Measurements from ENCODE around the gene BRSK2. TPM values are rescaled to one million over a fixed set of nuclear protein-coding genes. Genes with fewer than 3 reads are reported as not detected.

The BRSK2 gene
- total RNA-seq, 1 experiment from 2014 or later, result 32.2 TPM

DNA sequence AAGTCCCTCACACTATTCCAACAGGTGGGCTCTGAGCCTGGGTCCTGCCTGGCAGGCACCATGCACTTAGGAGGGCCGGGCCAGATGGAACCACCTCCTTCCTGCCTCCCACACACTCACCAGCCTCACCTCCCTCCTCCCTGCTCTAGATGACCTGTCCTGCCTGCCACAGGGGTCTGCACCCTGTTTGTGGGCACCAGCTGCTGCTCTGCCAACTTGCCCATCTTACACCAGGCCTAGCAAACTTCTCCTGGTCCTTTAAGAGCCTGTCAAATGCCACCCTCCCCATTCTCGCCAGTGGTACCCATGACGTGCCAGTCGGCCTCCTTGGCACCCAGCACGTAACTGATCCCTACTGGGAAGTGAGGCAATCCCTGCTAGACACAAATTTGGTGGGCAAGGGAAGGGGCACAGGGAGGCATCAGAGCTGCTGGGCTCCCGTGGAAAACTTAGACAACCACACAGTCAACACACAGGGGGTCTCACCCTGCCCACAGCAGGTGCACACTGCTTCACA is 93.8 kb downstream of the BRSK2 start:
- CTCF ChIA-PET, result no interaction called here
- Histone ChIP-seq H3K27ac (ENCODE audit: low read length) (no peak overlapping the region), H3K27me3 (ENCODE audit: control insufficient read depth, insufficient read depth, low read length) (no peaks in the 10 kb centered on the region), H3K4me3 (ENCODE audit: low read depth in 2 of 2, low read length in 2 of 2) (no peak overlapping the region), H3K9me3 (ENCODE audit: control insufficient read depth, insufficient read depth, low read depth, low read length) (no peaks in the 10 kb centered on the region), H3K4me1 (ENCODE audit: control insufficient read depth, insufficient read depth, low read length) (peaks cover 27% of the 10 kb centered on the region), H3K36me3 (ENCODE audit: control insufficient read depth, insufficient read depth, low read length) (no peaks in the 10 kb centered on the region)
- ATAC-seq (no peak), DNase-seq (ENCODE audit: low read depth, low spot score) (no peak)
- no TSS peak for BruUV-seq (replicated peaks)
- in situ Hi-C loops (cut with HindIII; ENCODE audit: low pct_unique_long_range_greater_than_20kb, low sequenced_read_pairs) (no loop called here), intact Hi-C loops (cut with micrococcal nuclease; ENCODE audit: unreplicated experiment) (no loop called here)
- POLR2A ChIA-PET, result no interaction called here
- TF ChIP-seq, protein P1, sequence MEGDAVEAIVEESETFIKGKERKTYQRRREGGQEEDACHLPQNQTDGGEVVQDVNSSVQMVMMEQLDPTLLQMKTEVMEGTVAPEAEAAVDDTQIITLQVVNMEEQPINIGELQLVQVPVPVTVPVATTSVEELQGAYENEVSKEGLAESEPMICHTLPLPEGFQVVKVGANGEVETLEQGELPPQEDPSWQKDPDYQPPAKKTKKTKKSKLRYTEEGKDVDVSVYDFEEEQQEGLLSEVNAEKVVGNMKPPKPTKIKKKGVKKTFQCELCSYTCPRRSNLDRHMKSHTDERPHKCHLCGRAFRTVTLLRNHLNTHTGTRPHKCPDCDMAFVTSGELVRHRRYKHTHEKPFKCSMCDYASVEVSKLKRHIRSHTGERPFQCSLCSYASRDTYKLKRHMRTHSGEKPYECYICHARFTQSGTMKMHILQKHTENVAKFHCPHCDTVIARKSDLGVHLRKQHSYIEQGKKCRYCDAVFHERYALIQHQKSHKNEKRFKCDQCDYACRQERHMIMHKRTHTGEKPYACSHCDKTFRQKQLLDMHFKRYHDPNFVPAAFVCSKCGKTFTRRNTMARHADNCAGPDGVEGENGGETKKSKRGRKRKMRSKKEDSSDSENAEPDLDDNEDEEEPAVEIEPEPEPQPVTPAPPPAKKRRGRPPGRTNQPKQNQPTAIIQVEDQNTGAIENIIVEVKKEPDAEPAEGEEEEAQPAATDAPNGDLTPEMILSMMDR (IDR thresholded peaks at IDR 0.05), result no peak
- TF ChIP-seq TCF7L2 (IDR thresholded peaks at IDR 0.05; ENCODE audit: low read depth, low read length), result no peak
- no peak for TF ChIP-seq SIN3A (IDR thresholded peaks at IDR 0.05; ENCODE audit: borderline replicate concordance, insufficient read depth, low read depth, low read length)
- TF ChIP-seq POLR2AphosphoS5 (IDR thresholded peaks at IDR 0.05; ENCODE audit: low read depth, low read length), result no peak
- TF ChIP-seq, protein P2, sequence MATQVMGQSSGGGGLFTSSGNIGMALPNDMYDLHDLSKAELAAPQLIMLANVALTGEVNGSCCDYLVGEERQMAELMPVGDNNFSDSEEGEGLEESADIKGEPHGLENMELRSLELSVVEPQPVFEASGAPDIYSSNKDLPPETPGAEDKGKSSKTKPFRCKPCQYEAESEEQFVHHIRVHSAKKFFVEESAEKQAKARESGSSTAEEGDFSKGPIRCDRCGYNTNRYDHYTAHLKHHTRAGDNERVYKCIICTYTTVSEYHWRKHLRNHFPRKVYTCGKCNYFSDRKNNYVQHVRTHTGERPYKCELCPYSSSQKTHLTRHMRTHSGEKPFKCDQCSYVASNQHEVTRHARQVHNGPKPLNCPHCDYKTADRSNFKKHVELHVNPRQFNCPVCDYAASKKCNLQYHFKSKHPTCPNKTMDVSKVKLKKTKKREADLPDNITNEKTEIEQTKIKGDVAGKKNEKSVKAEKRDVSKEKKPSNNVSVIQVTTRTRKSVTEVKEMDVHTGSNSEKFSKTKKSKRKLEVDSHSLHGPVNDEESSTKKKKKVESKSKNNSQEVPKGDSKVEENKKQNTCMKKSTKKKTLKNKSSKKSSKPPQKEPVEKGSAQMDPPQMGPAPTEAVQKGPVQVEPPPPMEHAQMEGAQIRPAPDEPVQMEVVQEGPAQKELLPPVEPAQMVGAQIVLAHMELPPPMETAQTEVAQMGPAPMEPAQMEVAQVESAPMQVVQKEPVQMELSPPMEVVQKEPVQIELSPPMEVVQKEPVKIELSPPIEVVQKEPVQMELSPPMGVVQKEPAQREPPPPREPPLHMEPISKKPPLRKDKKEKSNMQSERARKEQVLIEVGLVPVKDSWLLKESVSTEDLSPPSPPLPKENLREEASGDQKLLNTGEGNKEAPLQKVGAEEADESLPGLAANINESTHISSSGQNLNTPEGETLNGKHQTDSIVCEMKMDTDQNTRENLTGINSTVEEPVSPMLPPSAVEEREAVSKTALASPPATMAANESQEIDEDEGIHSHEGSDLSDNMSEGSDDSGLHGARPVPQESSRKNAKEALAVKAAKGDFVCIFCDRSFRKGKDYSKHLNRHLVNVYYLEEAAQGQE (IDR thresholded peaks at IDR 0.05; ENCODE audit: insufficient read depth in 1 of 2, low read depth in 2 of 2, low read length in 1 of 2), result no peak

DNA sequence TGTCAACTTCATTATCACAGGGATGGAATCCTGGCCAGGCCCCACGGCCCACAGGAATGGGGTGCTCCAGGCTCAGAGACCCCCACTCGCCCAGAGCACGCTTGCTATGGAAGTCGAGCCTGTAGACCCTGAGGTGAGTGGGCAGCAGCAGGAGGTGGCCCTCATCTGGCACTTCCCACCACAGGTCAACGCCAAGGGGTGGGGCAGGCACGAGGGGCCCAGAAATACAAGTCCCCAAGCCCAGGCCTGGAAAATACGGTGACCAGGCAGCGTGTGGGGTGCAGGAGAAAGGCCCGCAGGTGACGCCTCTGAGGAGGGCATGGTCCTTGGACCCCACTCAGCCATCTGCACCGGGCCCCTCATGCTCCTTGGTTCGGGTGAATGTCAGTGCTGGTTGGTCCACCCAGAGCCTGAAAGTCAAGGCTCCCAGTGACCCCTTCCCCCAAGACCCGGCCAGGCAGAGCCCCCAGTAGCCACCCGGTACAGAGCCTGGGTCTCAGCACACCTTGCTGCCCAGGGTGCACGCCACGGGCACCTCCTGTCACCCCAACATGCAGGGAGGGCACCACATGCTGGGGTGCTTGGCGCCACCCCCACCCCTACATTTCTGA is 94.4 kb downstream of the BRSK2 start:
- in situ Hi-C loops (cut with HindIII; ENCODE audit: low pct_unique_long_range_greater_than_20kb, low sequenced_read_pairs), result no loop called here
- ChIA-PET CTCF (no interaction called here), POLR2A (no interaction called here)
- Histone ChIP-seq H3K4me1 (ENCODE audit: control insufficient read depth, insufficient read depth, low read length) (peaks cover 27% of the 10 kb centered on the region), H3K4me3 (ENCODE audit: low read depth in 2 of 2, low read length in 2 of 2) (no peak overlapping the region), H3K27ac (ENCODE audit: low read length) (no peak overlapping the region), H3K9me3 (ENCODE audit: control insufficient read depth, insufficient read depth, low read depth, low read length) (no peaks in the 10 kb centered on the region), H3K36me3 (ENCODE audit: control insufficient read depth, insufficient read depth, low read length) (no peaks in the 10 kb centered on the region), H3K27me3 (ENCODE audit: control insufficient read depth, insufficient read depth, low read length) (no peaks in the 10 kb centered on the region)
- no TSS peak for BruUV-seq (replicated peaks)
- ATAC-seq, result no peak
- intact Hi-C loops (cut with micrococcal nuclease; ENCODE audit: unreplicated experiment), result no loop called here
- TF ChIP-seq, protein P1 (IDR thresholded peaks at IDR 0.05), result no peak
- TF ChIP-seq, protein P2 (IDR thresholded peaks at IDR 0.05; ENCODE audit: insufficient read depth in 1 of 2, low read depth in 2 of 2, low read length in 1 of 2), result no peak
- TF ChIP-seq TCF7L2 (IDR thresholded peaks at IDR 0.05; ENCODE audit: low read depth, low read length) (no peak), POLR2AphosphoS5 (IDR thresholded peaks at IDR 0.05; ENCODE audit: low read depth, low read length) (no peak), SIN3A (IDR thresholded peaks at IDR 0.05; ENCODE audit: borderline replicate concordance, insufficient read depth, low read depth, low read length) (no peak)
- DNase-seq (ENCODE audit: low read depth, low spot score), result no peak
